ENCODE measurements around the gene MAPKAPK3.

MAPKAPK3 gene

DNA sequence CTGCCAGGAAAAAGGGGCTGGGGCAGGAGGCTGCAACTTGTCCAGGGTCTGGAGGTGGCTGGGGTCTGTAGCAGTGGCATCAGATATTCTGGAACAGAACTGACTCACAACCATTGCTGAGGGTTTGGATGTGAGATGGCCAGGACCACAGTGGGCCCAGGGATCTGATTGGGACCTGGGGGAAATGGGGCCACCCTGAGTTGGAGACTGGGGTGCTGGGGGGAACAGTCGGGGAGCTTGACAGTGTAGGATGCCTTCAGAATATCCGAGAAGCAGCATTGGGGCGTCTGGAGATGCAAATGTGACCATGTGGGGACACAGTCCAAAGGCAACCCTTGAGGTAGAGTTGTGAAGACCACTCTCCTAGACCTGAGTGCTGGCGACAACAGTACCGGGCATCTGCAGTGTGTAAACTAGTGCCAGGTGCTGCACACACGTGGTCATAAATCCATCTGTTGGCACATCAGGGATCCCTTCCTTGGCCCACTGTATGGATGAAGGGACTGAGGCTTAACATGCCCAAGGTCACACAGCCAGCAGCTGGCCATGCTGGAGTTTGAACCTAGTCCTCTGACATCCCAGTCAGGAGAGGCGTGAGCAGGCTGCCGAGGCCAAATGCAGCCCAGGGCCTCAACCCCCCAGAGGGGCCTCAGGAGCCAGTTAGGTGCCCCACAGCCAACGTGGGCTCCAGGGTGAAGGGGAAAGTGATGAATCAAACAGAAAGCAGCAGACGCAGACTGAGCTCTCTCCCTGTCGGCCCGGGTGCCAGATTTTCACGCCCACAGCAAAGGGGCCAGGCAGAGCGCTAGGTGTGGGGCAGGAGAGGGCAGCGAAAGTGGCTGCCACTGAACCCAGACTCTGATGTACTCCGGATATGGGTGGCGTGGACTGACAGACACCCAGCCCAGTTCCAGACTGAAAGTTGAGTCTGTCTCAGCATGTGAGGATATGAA, 28.9 kb upstream of the MAPKAPK3 start:
- DNase-seq (ENCODE audit: low read depth), result no peak

DNA sequence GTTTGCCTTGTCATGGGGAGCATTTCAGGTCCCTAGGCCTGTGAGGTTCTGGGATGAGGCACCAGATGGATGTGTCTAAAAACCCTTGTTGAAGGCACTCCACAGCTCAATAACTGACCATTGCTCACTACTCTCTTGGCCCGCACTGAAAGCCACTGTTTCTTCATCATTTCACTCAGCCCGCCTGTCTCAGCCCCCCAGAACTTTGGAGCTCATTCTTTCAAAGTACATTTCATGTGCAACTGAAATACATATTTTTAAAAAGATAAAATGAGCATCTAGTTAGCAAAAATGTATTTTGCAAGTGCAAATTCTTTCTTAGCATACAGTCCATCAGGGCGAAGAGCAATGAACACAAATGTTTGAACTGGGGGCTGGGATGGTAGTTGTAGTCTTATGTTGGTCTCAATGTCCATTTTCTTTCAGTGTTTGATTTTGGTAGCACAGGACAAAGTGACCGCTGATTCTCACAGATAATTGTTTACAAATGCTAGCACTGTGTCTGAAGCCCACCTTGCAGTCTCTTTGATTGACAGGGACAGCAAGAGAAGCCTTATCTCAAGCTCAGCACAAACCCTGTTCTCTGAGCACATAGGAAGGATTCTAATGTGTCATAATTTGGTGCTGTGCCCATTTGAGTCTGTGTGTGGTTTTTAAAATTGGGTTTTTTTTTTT, 28.1 kb upstream of the MAPKAPK3 start:
- no peak for DNase-seq (ENCODE audit: low read depth)

DNA sequence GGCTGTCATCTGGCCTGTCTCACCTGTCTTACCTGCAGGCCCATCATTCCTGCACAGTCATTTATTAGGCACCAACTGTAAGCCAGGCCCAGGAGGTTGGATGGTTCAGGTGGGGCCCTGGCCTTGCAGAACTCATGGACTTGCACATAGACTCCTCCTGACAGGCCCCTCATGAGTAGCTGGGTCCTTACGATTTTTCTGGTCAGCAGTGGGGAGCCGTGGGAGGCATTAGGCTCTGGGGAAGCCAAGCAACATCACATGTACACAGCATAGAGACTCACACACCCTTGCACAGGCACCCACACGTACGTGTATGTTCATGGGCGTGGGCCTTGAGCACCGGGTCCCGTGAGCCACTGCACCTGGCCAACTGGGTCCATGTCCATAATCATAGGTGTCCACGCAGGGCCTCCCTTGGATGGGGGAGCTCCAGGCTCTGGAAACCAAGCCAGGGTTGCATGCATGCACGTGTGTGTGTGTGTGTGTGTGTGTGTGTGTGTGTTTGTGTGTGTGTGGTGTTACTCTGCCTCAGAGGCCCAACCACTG, 25.7 kb upstream of the MAPKAPK3 start:
- DNase-seq (ENCODE audit: low read depth), result no peak

DNA sequence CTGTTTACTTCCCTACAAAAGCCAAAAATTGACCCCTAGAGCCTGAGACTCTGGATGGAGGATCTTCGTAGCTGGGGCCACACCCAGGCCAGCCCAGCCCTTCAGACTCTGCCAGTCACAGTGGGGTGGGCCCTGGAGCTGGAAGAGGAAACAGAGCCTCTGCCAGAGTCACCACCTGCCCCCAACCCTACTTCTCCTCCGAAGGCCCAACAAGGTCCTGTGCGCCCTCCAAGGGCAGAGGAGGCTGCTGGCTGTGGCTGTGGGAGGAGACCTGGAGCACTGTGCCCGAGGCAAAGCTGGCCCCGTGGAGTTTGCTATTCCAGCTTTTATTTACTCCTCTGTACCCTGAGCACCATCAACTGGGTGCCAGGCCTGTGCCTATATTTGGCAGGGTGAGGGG, 24.4 kb upstream of the MAPKAPK3 start:
- no peak for DNase-seq (ENCODE audit: low read depth)

DNA sequence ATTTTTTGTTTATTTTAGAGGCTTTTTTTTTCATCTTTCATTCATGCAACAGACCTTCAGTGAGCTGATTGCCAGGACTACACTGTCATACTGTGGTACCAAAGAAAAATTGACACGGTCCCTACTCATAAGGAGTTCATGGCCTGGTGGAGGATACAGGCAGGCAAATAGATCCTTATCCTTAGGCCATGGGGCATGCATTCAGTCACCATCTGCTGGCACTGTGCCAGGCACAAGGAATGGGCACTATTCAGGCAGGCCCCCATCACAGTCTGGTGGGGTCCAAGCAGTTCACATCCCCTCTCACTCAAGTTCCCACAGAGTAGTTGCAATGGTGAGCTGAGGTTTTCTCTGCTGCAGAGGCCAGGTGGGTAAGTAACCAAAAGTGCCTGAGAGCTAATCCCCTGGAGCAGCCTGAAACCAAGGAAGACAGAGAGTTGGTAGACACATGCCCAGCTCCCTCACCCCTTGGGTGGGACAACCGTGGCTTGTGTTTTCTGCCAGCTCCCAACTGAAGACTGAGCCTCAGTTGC, 22.6 kb upstream of the MAPKAPK3 start:
- no peak for DNase-seq (ENCODE audit: low read depth)

DNA sequence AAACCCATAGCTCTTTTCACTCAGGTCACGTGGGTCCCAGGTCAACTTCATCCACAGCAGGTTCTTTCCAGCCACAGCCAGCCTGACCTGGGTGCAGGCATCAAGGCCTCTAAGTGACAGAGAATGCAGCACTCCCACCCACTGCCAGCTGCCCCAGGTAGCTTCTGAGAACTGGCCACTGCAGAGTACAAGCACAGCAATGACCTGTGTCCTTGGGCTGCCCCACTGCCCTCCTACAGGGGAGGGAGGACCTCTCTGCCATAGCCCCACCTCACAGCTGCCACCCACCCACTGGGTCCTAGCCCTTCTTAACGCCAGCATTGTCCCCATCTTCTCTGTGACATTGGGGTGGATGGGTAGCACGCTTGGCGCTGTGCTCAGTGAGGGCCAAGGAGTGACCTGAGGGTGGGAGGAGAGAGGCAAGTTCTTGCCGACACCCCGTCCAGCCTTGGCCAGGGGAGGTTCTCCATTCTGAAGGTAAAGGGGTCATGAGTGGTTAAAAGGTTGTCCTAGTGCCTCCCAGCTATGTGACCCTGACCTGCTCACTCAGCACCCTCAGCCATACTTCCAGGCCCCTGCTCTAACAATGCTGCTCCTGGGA, 17.7 kb upstream of the MAPKAPK3 start:
- no peak for DNase-seq (ENCODE audit: low read depth)

DNA sequence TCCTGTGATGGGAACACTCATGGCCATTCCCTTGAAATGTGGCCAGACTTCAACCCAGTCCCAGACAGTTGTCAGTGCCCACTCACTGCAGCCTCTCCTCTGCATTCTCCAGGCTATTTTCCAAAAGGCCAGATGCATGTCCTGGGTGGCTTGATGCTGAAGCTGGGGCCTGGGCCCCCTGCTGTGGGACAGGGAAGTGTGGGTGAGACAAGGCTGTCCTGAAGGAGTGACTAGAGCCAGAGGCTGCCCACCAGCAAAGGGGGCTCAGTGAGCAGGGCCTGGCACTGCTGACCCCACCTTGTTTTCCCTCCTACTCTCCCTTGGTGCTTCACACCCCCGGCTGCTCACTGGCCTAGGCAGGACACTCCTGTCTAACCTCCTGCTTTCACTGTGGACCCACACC, 17.2 kb upstream of the MAPKAPK3 start:
- DNase-seq (ENCODE audit: low read depth), result no peak

DNA sequence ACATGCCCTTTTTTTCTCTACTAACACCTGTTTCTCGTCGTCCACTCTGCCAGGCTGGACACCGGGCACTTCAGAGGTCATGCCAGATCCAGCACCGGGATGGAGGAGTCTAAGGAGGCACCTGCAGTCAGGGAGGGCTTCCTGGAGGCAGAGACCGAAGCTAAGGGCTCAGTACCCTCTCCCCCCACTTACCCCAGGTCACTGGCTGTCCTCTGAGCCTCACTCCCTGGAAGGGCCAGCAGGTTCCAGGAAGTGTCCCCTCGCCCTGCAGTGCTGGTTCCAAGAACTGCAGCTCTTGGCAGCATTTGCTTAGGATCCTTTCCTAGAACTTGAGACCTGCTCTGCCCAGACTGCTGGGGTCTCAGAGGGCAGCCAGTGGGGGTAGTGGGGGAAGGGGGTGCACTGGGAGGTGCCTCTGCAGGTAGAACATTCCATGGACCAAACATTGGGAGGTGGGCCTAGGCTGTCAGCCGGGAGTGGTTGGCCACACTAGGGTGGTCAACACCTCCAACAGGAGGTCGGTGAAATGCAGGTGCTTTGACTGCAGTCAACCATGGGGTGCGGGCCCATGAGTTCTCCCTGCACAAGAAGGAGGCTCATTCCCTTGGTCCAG, 16.7 kb upstream of the MAPKAPK3 start:
- peak; percentile 76 for DNase-seq (ENCODE audit: low read depth)

DNA sequence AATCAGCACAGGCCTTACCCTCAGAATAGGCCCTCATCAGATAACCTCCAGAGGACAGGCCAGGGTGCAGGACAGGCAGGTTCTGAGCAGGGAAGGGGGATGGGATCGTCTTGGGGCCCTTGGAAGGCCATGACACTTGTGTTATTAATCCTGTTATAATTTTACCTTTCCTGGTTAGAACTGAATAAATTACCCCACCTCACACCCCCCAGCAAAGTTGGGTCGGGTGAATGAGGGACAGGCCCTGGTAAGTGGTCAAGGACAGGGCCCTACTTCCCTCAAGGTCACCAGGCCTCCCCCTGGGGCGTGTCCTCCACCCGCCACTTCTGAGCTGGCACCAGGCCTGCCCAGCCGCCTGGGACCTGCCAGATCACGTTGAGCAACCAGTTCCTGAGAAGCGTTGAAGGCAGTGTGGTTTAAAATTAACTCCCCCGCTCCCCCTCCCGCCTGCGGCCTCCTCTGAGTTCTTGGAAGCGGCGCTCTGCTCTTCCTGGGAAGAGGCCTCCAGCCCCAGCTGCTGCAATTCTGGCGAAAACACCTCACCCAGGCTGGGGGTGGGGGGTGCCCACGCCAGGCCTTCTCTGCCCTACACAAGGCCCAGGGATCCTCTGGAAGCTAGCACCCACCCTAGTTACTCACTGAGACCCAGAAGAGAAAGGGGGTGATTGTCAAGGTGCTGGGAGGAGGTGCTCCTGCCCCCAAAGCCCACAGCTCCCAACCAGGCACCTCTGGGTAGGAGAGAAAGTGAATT, 15.9 kb upstream of the MAPKAPK3 start:
- peak; percentile 94 for DNase-seq (ENCODE audit: low read depth)

DNA sequence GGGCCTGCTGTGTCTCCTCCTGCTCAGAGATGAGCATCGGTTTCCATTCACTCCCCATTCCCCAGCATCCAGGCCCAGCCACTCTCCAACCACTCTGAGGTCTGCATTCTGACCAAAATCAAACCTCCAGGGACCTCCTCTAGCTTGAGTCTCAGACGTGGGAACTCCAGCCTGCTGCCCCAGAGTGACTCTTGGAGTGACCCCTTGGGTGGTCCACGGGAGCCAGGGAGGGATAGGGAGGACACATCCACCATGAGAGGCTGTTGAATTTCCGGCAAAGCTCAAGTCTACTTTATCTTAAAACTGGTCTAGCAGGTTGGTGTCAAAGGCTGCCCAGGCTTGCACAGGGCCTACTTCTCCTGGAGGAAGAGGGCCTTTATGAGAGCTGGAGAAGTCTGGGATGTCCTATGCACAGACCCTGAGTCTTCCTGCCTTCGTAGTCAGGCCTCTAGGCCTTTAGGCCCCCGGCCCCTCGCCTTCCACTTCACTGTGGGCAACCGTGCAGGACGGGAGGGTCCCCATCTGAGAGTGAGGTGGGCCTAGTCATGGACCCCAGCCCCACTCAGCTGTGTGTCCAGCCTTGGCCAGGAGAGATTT, 14.3 kb upstream of the MAPKAPK3 start:
- no peak for DNase-seq (ENCODE audit: low read depth)

DNA sequence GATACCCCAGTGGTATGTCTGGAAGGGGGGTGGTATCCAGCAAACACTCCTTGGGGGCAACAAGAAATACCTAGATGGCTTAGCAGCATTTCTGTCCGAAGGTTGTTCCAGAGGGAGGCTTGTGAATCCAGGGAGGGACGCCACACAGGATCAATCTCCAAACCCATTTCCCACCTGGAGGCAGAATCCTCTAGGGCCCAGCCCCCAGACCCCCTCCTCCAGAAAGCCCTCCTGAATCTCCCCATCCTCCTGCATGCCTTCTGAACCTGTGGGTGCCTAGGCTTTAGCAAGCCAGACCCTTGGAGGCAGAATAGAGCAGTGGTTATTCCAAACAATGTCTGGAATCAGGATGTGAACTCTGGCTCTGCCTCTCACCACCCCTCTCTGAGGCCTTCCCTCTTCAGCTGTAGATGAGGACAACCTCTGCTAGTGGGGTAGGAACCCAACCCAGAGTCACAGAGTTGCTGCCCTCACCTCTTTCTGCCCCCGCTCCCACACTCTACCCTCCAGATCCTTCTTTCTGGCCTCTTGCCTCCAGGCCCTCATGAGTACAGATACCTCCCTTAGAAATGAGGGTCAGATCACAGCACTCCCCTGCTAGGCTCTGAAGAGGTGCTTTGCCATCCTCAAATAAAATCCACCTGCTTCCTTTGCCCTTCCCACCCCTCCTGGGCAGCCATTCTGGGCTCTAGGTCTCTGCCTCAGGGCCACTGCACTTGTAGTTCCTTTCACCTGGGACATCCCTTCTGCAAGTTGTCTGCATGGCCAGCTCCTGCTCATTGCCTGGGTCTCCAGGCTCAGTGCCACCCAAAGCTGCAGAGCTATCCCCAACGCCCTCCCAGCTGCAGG, 13.5 kb upstream of the MAPKAPK3 start:
- DNase-seq (ENCODE audit: low read depth), result no peak

DNA sequence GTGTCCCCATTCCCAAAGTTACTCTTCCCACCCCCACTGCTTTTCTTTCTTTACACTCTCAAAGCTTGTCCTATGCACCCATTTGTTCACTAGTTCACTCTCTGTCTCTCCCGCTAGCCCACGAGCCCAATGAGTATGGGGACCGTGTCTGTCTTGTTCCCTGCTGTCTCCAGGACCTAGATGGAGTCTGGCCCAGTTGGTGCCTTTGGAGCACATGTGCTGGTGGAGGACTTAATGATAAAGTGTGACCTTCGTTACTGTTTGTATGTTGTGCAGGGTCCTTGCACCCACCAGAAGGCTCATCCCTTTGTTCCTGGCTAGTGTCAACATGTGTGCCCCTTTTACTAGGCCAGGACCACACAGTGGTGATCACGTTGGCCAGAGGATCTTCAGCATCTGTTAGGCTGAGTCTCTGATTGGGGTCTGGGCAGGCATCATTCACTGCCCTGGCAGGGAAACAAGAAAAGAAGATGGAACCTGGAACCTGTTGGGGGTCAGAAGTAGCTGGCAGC, 12.8 kb upstream of the MAPKAPK3 start:
- DNase-seq (ENCODE audit: low read depth), result no peak

DNA sequence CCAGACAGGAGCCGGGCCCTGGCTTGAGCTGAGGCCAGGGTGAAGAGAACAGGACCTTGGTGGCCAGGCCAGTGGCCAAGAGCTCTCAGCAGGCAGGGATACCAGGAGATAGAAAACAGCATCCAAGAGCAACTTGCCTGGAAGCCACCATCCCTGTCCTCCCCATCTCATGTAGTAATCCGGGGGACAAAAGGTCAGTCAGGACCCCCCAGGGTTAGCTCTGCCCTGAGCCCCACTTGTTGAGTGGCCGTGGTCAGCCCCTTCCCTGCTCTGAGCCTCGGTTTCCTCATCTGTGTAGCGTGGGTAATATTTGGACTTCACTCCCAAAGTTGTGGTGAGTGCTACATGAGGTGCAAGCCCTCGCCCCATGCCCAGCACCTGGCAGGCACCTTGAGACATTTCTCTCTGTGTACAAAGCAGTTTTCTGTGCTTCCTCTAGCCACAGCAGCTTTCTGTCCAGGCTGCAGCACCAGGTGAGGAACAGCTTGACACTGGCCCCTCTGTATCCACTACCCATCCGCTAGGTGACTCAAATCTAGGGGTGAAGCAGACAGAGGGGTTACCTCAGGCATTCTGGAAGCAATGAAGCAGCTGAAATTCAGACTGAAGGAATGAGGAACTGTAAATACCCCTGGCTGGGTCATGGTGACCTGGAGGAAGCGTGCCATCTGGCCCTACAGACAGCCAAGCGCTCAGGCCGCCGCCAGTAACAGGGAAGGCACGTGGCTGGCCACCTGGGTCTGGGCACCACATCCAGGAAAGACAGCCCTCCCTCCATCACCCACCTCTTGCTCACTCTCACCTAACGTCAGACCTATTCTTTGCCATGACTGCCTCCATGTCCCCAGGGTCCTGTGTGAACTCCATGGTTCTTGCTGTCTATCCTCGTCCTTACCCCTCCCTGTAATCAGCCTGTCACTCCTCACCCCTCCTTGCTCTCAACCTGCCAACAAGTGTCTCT, 12.0 kb upstream of the MAPKAPK3 start:
- DNase-seq (ENCODE audit: low read depth), result no peak

DNA sequence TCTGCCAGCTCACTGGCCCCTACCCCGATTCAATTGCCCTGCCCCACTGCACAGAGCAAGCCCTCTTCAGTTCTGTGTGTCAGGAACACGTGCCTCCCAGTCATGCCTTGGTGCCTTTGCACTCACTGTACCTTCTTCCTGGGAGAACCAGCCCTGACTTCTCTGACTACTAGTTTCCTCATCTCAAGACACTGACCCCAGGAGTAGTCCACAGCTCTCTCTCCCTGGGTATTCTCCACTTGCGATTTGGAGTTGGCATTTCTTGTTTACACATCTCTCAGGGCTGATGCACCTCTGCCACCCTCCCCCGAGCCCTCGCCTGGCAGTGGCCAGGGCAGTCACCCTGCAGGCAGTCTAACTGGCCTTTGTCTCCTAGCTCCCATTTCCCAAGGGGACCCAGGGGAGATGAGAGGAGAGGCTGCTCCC, 11.0 kb upstream of the MAPKAPK3 start:
- DNase-seq (ENCODE audit: low read depth), result no peak

DNA sequence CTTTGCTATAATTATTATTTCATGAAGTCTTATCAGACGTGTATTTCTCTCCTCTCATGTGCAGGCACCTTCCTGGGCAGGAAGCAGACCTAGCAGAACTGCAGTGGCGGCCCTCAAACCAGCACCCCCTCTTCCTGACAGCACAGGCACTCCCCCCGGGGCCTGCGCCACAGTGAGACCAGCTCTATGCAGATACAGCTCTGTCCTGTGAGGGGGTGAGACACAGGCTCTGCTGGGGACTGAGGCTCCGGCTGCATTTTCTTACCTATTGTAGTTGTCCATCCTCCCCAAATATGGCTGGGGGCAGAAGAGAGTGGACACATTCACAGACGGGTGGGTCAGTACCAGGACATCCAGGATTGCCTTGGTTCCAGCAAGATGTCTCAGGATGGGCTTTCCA, 10.4 kb upstream of the MAPKAPK3 start:
- no peak for DNase-seq (ENCODE audit: low read depth)

DNA sequence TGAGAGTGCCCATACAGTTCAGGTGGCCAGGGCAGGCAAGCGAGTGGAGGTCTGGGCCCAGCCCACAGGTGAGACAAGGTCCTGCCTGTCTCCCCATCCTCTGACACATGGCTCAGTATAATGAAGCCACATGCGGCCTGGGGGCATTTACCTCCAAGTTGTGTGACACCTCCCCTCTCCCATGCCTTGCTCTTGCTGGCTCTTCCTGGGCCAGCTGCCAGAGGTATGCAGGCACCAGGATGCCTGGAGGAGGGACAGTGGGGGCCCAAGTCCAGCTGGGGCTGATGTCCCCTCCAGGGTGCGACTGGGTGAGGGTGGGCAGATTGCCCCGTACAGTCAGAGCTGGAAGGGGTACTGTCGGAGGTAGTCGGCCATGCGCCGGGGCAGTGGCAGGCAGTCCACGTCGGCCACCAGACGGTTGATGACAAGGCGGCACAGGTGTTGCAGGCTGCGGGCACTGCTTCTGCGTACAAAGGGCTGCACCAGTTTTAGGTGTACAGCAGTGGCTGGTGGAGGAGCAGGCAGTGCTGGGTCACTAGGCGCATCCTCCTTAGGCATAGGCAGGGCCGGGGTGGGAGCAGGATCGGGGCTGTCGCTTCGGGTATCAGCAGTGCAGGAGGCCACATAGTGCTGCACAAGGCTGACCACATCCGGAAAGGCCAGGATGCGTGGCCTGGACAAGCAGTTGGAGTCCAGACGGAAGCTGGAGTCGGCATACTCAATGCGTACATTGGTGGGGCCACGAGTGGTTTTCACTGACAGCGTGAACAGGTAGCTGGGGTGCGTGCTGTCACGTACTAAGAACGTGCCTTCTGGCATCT, 9.5 kb upstream of the MAPKAPK3 start:
- no peak for DNase-seq (ENCODE audit: low read depth)

DNA sequence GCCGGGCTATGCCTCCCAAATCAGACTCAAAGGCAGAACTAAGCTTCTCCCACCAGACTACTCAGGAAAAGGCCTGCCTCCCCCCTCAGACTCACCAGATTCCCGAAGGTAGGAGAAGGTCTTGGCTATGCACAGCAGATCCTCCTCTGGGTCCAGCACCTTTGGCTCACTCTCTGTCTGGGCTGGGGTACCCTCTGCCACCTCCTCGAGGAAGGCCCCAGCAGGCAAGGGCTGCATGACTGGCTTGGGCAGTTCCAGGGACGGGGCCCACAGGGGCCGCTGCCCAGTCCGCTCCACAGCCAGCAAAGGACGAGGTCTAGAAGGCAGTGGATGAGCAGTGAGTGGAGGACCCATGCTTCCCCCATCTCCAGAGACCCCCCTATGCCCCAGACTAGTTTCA, 8.7 kb upstream of the MAPKAPK3 start:
- no peak for DNase-seq (ENCODE audit: low read depth)

Data from CMK (cell line).